Measurements from ENCODE around the gene MACROD2.

The MACROD2 gene

GRCh38 chr20:14859627-14860026, 864.3 kb downstream of the MACROD2 start:
- no peak for DNase-seq (ENCODE audit: low read depth, low spot score)

- no peak for DNase-seq (ENCODE audit: low read depth, low spot score)
These were observed 865.1 kb downstream of the MACROD2 start for GRCh38 chr20:14860410-14860814.

- DNase-seq (ENCODE audit: low read depth, low spot score) = no peak
These were observed 865.8 kb downstream of the MACROD2 start for GRCh38 chr20:14861028-14861699.

- no peak for DNase-seq (ENCODE audit: low read depth, low spot score)
These were observed 869.9 kb downstream of the MACROD2 start for GRCh38 chr20:14865169-14865568.

DNA sequence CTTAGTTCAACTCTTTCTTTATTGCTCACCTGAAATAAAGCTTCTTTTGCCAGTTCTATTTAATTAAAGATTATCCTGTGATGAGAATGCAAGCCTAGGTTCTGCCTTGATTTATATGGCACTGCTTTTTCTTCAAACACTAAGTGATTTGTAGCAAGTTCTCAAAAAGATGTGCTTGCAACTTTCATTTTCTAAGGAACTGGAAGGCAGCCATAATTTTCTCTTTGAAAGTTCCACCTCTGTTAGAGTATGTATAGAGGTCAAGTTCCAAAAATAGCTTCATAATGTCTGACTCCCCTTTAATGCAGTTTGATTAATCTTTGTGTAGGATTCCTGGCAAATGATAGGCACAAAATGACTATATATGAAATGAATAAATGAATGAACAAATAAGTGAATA, 870.4 kb downstream of the MACROD2 start:
- no peak for DNase-seq (ENCODE audit: low read depth, low spot score)

DNA sequence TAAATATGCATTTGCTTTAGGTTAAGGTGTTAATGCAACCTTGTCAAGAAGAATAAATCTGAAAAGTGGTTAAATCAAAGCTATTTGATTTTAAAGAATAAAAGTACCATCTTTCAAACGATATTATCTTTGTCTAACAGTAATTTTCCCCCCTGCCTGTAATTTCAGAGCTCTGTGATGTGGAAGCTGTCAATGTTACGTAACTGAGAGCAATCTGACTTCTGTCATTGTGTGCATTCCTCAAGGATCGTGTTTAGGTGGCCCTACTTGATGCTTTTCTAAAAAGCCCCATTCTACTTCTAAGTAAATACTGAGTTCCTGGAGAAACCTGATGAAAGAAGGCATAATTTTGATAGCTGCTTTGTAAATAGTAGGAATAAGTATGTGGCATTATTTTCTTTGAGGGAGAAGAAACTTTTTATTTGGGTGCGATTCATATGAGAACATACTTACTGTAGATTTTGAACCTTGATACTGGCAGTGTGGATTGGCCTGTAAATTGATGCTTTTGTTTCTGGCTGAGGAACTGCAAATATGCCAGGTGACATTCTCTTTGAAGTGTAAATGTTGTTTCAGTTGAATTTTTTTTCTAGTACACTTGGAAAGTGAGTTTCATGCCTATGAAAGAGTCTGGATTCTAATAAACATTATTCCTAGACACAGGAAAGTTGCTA, 871.7 kb downstream of the MACROD2 start:
- DNase-seq (ENCODE audit: low read depth, low spot score) = no peak

GRCh38 chr20:14877301-14878028, 882.1 kb downstream of the MACROD2 start:
- DNase-seq (ENCODE audit: low read depth, low spot score) = no peak

DNA sequence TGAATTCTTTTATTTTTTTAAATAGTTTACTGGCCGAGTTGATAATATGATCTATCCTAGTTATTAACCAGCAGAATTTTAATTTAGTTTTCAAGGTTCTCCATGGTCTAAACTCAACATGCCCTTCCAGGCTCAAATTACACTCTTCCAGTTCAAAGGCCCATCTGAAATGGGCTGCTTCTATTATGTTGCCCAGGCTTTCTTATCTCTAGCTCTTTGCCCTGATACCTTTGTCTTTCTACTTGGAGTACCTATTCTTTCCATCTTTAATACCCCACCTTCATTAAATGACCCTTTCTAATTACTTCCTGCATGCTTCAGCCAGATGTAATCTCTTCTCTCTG, 883.3 kb downstream of the MACROD2 start:
- no peak for DNase-seq (ENCODE audit: low read depth, low spot score)

DNA sequence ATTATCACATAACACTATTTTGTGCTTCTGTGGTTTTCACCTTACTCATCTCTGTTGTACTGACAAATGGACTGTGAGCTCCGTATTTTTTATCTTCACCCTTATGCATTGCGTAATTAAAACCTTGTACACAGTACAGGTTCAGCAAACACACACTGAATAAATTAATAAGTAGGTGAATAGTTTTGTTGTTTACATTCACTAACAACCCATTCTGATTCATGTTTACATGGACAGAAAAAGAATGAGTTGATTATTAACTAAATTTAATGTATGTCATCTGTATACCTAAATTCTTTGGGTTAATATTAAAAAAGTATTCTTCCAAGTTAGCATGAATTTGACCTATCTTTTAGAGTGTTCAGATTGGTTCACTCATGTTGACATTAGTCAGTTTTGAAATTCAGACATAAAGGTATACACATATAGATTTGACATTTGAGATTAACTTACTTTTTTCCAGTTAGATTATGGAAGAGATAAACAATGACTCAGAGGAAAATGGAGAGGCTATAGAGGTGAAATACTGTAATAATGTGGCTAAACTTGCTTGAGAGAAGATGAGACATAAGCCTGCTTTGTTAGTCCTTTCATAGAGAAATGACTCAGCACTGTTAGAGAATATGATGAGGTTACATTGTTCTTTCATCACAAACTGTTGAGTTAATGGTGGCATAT, 883.8 kb downstream of the MACROD2 start:
- no peak for DNase-seq (ENCODE audit: low read depth, low spot score)

GRCh38 chr20:14879839-14880238, 884.5 kb downstream of the MACROD2 start:
- no peak for DNase-seq (ENCODE audit: low read depth, low spot score)

- DNase-seq (ENCODE audit: low read depth, low spot score) = no peak
These were observed 886.2 kb downstream of the MACROD2 start for GRCh38 chr20:14881518-14881917.

DNA sequence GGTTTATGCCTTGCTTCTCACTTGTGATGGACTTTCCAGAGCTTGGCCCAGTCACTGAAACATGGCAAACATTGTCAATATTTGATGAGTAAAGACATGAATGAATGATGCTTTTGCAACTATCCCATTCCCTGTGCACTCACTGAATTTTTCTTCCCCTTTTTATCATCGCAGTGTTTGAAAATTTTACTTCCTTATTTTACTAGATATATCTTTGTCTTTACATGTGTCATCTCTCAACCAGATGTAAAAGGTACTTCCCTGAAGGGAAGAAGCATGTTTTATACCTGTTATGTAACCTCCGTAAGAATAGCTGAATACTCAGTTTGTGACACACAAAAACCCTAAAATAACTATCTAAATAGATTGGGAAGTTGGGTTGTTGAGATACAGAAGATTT, 886.8 kb downstream of the MACROD2 start:
- DNase-seq (ENCODE audit: low read depth, low spot score) = no peak

GRCh38 chr20:14882846-14883245, 887.5 kb downstream of the MACROD2 start:
- no peak for DNase-seq (ENCODE audit: low read depth, low spot score)

DNA sequence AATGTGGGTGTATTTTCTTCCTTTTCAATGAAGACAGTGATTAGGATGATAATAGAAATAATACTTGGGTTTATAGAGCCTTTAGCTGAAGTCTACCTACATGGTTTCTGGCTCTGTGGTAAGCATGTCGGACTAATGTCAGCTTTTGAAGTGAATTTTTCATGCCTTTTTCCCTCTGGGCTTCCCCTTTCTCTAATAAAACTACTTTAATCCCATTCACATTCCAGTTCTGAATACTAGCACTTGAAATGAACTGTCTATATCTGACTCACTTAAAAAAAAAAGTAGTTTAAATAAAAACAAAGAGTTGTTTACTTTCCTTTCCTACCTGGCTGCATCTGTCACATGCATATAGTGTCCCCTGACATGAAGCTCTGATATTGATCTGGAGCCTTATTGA, 888.0 kb downstream of the MACROD2 start:
- DNase-seq (ENCODE audit: low read depth, low spot score) = no peak

DNA sequence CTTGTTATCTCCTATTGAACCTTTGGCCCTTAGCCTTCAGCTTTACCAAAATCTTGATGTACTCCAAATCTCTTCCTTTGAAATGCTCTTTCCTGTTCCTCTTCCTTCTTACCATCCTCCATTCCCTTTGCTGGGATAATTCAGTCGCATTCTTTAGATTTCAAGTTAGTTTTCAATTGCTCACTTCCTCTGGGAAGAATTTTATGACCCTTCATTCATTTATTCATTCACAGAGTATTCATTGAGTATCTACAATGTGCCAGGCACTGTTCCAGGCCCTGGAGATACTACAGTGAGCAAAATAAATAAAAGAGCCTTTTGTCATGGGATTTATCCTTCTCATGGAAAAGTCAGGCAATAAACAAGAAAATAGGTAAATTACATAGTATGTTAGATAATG, 890.3 kb downstream of the MACROD2 start:
- no peak for DNase-seq (ENCODE audit: low read depth, low spot score)

GRCh38 chr20:14888134-14888533, 892.8 kb downstream of the MACROD2 start:
- no peak for DNase-seq (ENCODE audit: low read depth, low spot score)

- DNase-seq (ENCODE audit: low read depth, low spot score) = no peak
These were observed 894.4 kb downstream of the MACROD2 start for GRCh38 chr20:14889496-14890255.

GRCh38 chr20:14890713-14891112, 895.4 kb downstream of the MACROD2 start:
- DNase-seq (ENCODE audit: low read depth, low spot score) = no peak

- no peak for DNase-seq (ENCODE audit: low read depth, low spot score)
These were observed 897.5 kb downstream of the MACROD2 start for GRCh38 chr20:14892782-14893181.

GRCh38 chr20:14896569-14896968, 901.3 kb downstream of the MACROD2 start:
- no peak for DNase-seq (ENCODE audit: low read depth, low spot score)

- no peak for DNase-seq (ENCODE audit: low read depth, low spot score)
These were observed 902.3 kb downstream of the MACROD2 start for GRCh38 chr20:14897608-14898007.
